Endothelial cell (in vitro differentiated cells): ENCODE measurements around the gene VIPR2. TPM values are rescaled to one million over a fixed set of nuclear protein-coding genes. Genes with fewer than 3 reads are reported as not detected.
"Not testable (repeated sequence)": the region's sequence is repeated elsewhere in the genome, so short reads cannot be mapped to it uniquely, and the experiment has no call there.

Experiments
- DNase-seq: peaks from one replicate; pipeline ENCODE4 v3.0.0; 2021; ENCODE audit warnings: low spot score
- H3K27ac Mint-ChIP-seq: one replicate; pipeline ENCODE4 v1.8.0; 2021; ENCODE audit warnings: mixed read lengths, inconsistent platforms; ENCODE audit not compliant: unreplicated experiment
- H3K27me3 Mint-ChIP-seq: one replicate; pipeline ENCODE4 v1.8.0; 2021; ENCODE audit warnings: mild to moderate bottlenecking, moderate library complexity, mixed read lengths, inconsistent platforms; ENCODE audit not compliant: unreplicated experiment
- H3K36me3 Mint-ChIP-seq: one replicate; pipeline ENCODE4 v1.8.0; 2021; ENCODE audit warnings: mild to moderate bottlenecking, low read depth, mixed read lengths, inconsistent platforms; ENCODE audit not compliant: unreplicated experiment
- H3K4me1 Mint-ChIP-seq: one replicate; pipeline ENCODE4 v1.8.0; 2021; ENCODE audit warnings: mild to moderate bottlenecking, mixed read lengths, inconsistent platforms; ENCODE audit not compliant: unreplicated experiment
- H3K4me3 Mint-ChIP-seq: one replicate; pipeline ENCODE4 v1.8.0; 2021; ENCODE audit warnings: mild to moderate bottlenecking, mixed read lengths, inconsistent platforms; ENCODE audit not compliant: unreplicated experiment
- H3K9me3 Mint-ChIP-seq: one replicate; pipeline ENCODE4 v1.8.0; 2021; ENCODE audit warnings: mixed read lengths, inconsistent platforms; ENCODE audit not compliant: unreplicated experiment
- total RNA-seq: library from RNA; stranded (reverse); fragmentation: NEBNext Ultra II Directional; extraction: Animal tissue kit (Norgen Biotek cat#: 25700); gene quantifications from one replicate; pipeline ENCODE4 v1.2.1, GENCODE V29; 2021; ENCODE audit not compliant: unreplicated experiment
- TF ChIP-seq, protein P1 (sequence below): fragments of 200-600 bp; sonication (generic); IDR thresholded peaks from one replicate; pipeline ENCODE4 v1.5.0; 2021; ENCODE audit warnings: antibody characterized with exemption; ENCODE audit not compliant: unreplicated experiment

Gene VIPR2
- total RNA-seq, 1 donor from 2014 or later = 2.4 TPM

DNA sequence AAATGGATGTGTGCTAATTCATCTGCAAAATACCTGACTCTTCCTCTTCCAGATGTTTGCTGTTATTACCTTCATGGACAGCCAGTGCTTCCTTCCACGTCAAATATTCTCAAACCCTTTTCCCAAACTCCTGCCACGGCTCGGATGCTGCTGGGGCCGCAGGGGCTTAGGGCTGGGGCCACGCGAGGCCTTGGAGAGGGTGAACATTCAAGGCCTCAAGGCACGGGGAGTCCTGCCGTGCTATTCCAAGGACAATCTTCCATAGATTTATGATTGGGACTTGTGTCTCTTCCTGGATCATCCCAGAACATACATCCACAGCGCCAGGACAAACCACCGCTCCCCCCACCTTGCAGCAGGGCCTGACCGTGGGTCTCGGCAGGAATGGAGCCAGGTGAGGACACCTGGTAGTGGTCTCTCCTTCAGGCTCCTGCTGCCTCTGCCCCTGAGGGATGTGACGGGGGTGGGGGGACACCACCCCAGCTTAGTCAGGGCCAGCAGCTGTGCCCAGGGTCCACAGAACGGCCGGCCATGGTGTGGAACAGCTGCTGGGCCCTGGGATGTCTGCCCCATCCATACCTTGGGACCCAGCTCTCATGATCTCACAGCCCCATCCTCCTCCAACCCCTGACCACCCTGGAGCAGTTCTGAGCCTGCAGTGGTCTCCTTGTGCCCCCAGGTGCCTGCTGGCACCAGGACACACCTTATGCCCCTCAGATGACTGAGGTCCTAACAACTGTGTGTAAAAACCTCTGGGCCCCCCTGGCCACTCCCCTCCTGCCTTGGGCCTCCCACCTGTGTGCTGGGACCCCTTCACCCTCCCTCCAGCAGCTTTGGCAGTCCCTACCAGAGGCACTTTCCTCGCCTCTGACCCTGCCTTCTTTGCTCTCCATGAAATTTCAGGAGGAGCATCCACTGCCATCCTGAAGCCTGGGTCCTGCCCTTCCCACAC is 16.7 kb downstream of the VIPR2 start:
- H3K36me3 Mint-ChIP-seq = no peaks in the 10 kb centered on the region
- H3K4me3 Mint-ChIP-seq = no peak overlapping the region
- no peak overlapping the region for H3K27ac Mint-ChIP-seq
- peaks cover 5% of the 10 kb centered on the region for H3K27me3 Mint-ChIP-seq
- TF ChIP-seq, protein P1, sequence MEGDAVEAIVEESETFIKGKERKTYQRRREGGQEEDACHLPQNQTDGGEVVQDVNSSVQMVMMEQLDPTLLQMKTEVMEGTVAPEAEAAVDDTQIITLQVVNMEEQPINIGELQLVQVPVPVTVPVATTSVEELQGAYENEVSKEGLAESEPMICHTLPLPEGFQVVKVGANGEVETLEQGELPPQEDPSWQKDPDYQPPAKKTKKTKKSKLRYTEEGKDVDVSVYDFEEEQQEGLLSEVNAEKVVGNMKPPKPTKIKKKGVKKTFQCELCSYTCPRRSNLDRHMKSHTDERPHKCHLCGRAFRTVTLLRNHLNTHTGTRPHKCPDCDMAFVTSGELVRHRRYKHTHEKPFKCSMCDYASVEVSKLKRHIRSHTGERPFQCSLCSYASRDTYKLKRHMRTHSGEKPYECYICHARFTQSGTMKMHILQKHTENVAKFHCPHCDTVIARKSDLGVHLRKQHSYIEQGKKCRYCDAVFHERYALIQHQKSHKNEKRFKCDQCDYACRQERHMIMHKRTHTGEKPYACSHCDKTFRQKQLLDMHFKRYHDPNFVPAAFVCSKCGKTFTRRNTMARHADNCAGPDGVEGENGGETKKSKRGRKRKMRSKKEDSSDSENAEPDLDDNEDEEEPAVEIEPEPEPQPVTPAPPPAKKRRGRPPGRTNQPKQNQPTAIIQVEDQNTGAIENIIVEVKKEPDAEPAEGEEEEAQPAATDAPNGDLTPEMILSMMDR = no peak
- no peaks in the 10 kb centered on the region for H3K9me3 Mint-ChIP-seq
- H3K4me1 Mint-ChIP-seq = no peaks in the 10 kb centered on the region
- no peak for DNase-seq

DNA sequence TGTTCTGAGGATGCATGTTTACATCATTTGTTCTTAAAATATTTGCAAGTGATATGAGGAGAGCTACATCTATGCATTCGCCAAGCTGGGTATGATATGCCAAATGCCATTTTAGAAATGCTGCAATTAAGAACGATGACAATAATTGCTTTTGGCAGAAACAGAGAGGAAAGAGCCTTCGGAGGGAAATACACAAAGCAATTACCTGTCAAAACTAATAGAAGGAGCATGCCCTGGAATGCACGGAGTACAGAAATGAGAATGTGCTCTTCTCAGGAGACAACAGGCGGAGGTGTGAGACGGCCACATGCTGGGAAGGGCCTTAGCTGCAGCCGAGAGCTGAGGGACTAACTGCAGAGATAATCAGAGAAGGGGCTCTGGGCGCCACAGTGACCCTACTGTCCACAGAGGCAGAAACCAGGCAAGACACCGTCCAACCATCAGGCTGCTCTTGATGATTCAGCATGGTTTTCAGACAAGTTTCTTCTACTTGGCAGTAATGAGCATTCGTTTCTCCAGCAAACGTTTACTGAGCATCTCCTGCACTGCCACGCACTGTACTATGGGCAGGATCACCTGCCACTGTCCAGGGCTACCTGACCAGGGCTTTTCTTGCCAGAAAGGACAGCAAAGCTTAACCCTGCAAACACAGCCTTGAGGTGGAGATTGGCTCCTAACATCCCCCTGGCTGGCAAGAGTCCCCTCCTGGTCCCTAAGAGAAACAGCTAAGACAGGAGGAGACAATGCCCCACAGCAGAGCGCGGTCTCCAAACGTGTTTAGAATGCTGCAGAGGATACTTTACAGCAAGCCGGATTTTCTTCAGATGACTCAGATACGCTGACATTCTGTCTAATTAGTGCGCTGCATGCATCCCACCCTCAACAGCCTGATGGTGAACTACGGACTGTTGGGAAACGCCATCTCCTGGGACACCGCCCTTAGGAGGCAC is 18.1 kb downstream of the VIPR2 start:
- Mint-ChIP-seq H3K27me3 (peaks cover 9% of the 10 kb centered on the region), H3K27ac (no peak overlapping the region), H3K36me3 (no peaks in the 10 kb centered on the region), H3K4me3 (no peak overlapping the region), H3K4me1 (no peaks in the 10 kb centered on the region), H3K9me3 (no peaks in the 10 kb centered on the region)
- no peak for DNase-seq
- TF ChIP-seq, protein P1 = no peak

DNA sequence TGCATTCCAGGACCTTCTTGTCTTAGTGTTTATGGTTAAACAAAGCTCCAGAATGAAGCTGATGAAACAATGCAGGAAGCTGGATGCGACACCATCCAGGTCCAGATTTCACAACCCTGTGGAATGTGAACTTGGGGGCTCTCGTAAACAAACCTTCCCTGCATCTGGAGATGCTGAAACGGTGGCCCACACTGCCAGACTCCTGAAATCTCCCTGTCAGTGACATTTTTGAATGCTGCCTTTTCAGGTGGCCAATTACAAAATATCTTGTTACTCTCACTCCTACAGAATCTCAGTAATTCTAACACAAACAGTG is 18.8 kb downstream of the VIPR2 start:
- DNase-seq = no peak
- no peaks in the 10 kb centered on the region for H3K9me3 Mint-ChIP-seq
- TF ChIP-seq, protein P1 = no peak
- no peak overlapping the region for H3K27ac Mint-ChIP-seq
- H3K4me1 Mint-ChIP-seq = no peaks in the 10 kb centered on the region
- no peak overlapping the region for H3K4me3 Mint-ChIP-seq
- no peaks in the 10 kb centered on the region for H3K36me3 Mint-ChIP-seq
- peaks cover 7% of the 10 kb centered on the region for H3K27me3 Mint-ChIP-seq

DNA sequence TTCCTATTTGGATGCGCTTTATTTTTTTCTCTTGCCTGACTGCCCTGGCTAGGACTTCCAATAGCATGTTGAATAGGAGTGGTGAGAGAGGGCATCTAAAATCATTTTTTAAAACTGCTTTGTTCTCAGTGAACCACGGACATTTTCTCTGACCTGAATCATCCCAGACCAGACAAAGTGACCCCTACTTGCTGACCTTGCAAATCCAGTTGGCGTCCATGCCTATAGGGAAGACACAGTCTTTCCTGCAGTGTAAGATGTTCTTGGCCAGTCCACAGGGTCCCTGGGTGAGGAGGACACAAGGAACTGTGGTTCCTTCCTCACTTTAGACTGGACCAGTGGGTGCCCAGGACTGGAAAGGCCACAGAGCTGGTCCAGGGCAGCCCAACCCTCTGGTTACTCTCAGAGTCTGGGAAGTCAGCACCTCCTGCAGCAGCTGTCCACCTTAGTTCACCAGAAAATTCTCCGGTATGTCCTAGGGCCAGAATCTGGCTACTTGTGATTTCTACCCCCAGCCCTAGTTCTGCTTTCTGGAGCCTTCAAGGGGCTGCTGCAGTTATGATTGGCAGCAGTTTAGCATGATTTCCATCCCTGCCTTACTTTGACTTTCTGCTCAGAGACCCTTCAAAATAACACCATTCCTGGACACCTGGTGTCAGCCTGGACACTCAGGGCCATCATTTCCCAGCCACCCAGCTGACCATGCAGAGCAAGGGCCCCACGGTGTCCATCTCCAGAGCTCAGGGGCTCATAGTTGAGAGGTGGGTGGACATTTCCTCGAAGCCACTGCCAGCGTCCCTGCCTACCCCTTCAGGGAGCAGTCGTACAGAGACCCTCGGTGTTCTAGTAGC is 19.3 kb downstream of the VIPR2 start:
- Mint-ChIP-seq H3K4me3 (no peak overlapping the region), H3K4me1 (no peaks in the 10 kb centered on the region), H3K36me3 (no peaks in the 10 kb centered on the region), H3K27me3 (peaks cover 7% of the 10 kb centered on the region), H3K27ac (no peak overlapping the region), H3K9me3 (no peaks in the 10 kb centered on the region)
- DNase-seq = no peak
- TF ChIP-seq, protein P1 = no peak

DNA sequence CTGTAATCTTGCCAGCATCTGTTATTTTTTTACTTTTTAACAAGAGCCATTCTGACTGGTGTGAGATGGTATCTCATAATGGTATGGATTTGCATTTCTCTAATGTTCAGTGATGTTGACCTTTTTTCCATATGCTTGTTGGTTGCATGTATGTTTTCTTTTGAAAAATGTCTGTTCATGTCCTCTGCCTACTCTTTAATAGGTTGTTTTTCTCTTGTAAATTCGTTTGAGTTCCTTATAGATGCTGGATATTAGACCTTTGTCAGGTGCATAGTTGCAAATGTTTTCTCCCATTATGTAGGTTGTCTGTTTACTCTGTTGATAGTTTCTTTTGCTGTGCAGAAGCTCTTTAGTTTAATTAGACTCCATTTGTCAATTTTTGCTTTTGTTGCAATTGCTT is 20.9 kb downstream of the VIPR2 start:
- not testable (repeated sequence) for H3K27me3 Mint-ChIP-seq, H3K27ac Mint-ChIP-seq, H3K36me3 Mint-ChIP-seq, H3K4me1 Mint-ChIP-seq, H3K4me3 Mint-ChIP-seq, H3K9me3 Mint-ChIP-seq, DNase-seq

DNA sequence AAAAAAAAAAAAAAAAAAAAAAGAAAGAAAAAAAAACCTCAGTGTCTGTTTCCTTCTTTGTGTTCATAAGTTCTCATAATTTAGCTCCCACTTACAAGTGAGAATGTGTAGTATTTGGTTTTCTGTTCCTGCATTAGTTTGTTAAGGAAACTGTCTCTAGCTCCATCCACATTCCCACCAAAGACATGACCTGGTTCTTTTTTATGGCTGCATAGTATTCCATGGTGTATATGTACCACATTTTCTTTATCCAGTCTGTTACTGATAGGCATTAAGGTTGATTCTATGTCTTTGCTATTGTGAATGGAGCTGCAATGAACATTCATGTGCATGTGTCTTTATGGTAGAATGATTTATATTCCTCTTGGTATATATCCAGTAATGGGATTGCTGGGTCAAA is 21.4 kb downstream of the VIPR2 start:
- not testable (repeated sequence) for H3K4me3 Mint-ChIP-seq, H3K4me1 Mint-ChIP-seq, H3K36me3 Mint-ChIP-seq, H3K27ac Mint-ChIP-seq, DNase-seq, H3K9me3 Mint-ChIP-seq, H3K27me3 Mint-ChIP-seq
